Mesothelial cell of epicardium (in vitro differentiated cells): ENCODE data around the gene STPG2. TPM values are rescaled to one million over a fixed set of nuclear protein-coding genes. Genes with fewer than 3 reads are reported as not detected.

Experiments used
- DNase-seq, 2 experiments: peaks; one replicate each; pipeline ENCODE4 v3.0.0; 2021; ENCODE audit warnings: low spot score in 2 of 2; ENCODE audit not compliant: unreplicated experiment in 2 of 2
- H3K27ac Mint-ChIP-seq: 2 replicates; pipeline ENCODE4 v1.8.0; 2021; ENCODE audit warnings: mixed read lengths
- H3K27me3 Mint-ChIP-seq: 2 replicates; pipeline ENCODE4 v1.8.0; 2021; ENCODE audit warnings: low read depth, mixed read lengths
- H3K36me3 Mint-ChIP-seq: 2 replicates; pipeline ENCODE4 v1.8.0; 2021; ENCODE audit warnings: mixed read lengths
- H3K4me1 Mint-ChIP-seq: 2 replicates; pipeline ENCODE4 v1.8.0; 2021; ENCODE audit warnings: mixed read lengths
- H3K4me3 Mint-ChIP-seq: 2 replicates; pipeline ENCODE4 v1.8.0; 2021; ENCODE audit warnings: mild to moderate bottlenecking, moderate library complexity, mixed read lengths
- H3K9me3 Mint-ChIP-seq: 2 replicates; pipeline ENCODE4 v1.8.0; 2021; ENCODE audit warnings: mixed read lengths
- total RNA-seq: library from RNA; stranded (reverse); gene quantifications from 3 replicates; pipeline ENCODE4 v1.2.1, GENCODE V29; 2021
- TF ChIP-seq, protein P1 (sequence below): fragments of 200-600 bp; sonication (generic); IDR thresholded peaks from one replicate; pipeline ENCODE4 v1.5.0; 2021; ENCODE audit warnings: antibody characterized with exemption; ENCODE audit not compliant: unreplicated experiment

The STPG2 gene
- total RNA-seq, 1 donor from 2014 or later, result 0.85 TPM

DNA sequence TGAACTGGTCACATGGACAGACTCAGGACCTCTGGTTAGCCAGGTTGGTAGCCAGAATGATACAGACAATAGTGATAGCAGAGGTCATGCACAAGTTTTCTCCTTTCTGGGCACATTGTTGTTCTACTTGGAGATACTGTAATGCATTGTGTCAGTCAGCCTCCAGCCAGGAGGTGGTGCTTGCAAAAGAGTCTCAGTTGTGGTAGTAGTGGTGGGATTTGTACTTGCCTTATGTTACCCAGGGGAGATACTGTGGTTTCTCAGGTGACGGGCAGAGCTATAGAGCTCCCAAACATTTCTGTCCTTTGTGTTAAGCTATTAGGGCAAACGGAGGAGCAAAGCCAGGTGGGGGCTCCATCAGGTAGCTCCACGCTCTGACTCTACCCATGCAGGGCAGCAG is 190.5 kb downstream of the STPG2 start:
- Mint-ChIP-seq H3K9me3 (peaks cover 42% of the 10 kb centered on the region), H3K36me3 (peaks cover 2% of the 10 kb centered on the region), H3K27ac (no peak overlapping the region), H3K4me1 (no peaks in the 10 kb centered on the region), H3K4me3 (no peak overlapping the region), H3K27me3 (no peaks in the 10 kb centered on the region)
- TF ChIP-seq, protein P1, sequence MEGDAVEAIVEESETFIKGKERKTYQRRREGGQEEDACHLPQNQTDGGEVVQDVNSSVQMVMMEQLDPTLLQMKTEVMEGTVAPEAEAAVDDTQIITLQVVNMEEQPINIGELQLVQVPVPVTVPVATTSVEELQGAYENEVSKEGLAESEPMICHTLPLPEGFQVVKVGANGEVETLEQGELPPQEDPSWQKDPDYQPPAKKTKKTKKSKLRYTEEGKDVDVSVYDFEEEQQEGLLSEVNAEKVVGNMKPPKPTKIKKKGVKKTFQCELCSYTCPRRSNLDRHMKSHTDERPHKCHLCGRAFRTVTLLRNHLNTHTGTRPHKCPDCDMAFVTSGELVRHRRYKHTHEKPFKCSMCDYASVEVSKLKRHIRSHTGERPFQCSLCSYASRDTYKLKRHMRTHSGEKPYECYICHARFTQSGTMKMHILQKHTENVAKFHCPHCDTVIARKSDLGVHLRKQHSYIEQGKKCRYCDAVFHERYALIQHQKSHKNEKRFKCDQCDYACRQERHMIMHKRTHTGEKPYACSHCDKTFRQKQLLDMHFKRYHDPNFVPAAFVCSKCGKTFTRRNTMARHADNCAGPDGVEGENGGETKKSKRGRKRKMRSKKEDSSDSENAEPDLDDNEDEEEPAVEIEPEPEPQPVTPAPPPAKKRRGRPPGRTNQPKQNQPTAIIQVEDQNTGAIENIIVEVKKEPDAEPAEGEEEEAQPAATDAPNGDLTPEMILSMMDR, result no peak
- no peak for DNase-seq

DNA sequence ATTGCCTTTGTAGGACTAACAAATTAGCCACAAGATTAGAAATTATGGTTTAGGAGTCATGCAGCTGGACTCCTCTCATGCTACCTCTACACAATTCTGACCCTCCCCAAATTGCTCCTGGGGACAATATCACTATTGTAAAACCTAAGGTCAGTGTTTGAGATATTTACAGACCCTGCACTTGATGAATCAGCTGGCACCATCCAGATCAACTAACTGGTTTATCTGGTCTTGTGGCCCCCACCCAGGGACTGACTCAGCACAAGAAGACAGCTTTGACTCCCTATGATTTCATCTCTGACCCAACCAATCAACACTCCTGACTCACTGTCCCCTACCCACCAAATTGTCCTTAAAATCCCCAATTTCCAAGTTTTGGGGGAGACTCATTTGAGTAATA is 192.4 kb downstream of the STPG2 start:
- Mint-ChIP-seq H3K4me3 (no peak overlapping the region), H3K4me1 (no peaks in the 10 kb centered on the region), H3K36me3 (peaks cover 2% of the 10 kb centered on the region), H3K9me3 (peaks cover 54% of the 10 kb centered on the region), H3K27me3 (no peaks in the 10 kb centered on the region), H3K27ac (no peak overlapping the region)
- no peak for DNase-seq
- TF ChIP-seq, protein P1, result no peak

DNA sequence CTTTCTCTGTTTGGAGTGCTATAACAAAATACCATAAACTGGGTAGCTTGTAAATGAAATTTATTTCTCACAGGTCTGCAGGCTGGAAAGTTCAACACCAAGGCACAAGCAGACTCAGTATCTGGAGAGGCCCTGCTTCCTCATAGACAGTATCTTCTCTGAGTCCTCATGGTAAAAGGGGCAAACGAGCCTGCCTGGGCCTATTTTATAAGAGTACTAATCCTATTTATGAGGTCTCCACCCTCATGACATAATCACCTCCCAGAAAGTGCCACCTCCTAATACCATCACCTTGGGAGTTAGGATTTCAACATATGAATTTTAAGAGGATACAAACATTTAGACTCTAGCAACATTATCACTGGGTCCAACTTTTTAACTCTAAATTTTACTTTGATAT is 200.3 kb downstream of the STPG2 start:
- TF ChIP-seq, protein P1, result no peak
- Mint-ChIP-seq H3K36me3 (peaks cover 6% of the 10 kb centered on the region), H3K4me3 (no peak overlapping the region), H3K27ac (no peak overlapping the region), H3K27me3 (no peaks in the 10 kb centered on the region), H3K4me1 (peaks cover 2% of the 10 kb centered on the region), H3K9me3 (peaks cover 39% of the 10 kb centered on the region)
- no peak for DNase-seq

DNA sequence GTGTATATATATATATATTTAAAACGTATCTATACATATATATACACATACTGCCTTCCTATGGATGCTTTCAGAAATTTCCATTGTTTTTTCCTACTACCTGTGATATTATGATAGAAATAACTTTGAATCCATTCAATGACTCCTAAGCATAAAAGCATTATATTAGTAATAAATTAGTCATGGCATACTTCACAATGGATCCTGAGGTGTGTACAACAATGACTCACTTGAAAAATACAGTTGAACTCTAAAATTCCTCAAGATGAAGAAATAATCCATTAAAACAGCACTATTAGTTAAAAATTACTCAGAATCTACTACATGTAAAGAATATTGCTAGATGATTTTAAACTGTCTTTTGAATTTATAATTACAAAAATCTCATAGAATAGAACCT is 201.1 kb downstream of the STPG2 start:
- no peaks in the 10 kb centered on the region for H3K27me3 Mint-ChIP-seq
- TF ChIP-seq, protein P1, result no peak
- peaks cover 6% of the 10 kb centered on the region for H3K36me3 Mint-ChIP-seq
- H3K4me3 Mint-ChIP-seq, result no peak overlapping the region
- H3K27ac Mint-ChIP-seq, result no peak overlapping the region
- peaks cover 2% of the 10 kb centered on the region for H3K4me1 Mint-ChIP-seq
- H3K9me3 Mint-ChIP-seq, result peaks cover 37% of the 10 kb centered on the region
- no peak for DNase-seq

DNA sequence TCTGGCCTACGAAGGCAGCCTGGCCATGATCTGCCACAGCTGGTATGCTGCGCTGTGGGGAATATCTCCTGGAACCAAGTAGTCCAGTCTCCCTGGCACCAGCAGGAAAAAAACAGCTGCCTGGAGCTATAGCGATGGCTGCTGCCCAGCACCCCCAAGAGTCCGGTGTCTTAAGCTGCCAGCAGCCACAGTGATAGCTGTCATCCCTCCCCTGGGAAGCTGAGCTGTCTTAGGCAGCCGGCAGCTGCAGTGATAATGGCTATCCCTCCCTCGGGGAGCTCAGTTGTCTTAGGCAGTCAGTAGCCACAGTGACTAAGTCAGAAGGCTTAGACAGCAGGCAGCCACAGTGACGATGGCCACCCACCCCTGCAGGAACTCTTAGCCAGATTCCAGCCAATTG is 205.1 kb downstream of the STPG2 start:
- Mint-ChIP-seq H3K4me3 (no peak overlapping the region), H3K27ac (no peak overlapping the region), H3K9me3 (peaks cover 54% of the 10 kb centered on the region), H3K36me3 (peaks cover 7% of the 10 kb centered on the region), H3K27me3 (no peaks in the 10 kb centered on the region), H3K4me1 (no peaks in the 10 kb centered on the region)
- TF ChIP-seq, protein P1, result no peak
- DNase-seq, result no peak

DNA sequence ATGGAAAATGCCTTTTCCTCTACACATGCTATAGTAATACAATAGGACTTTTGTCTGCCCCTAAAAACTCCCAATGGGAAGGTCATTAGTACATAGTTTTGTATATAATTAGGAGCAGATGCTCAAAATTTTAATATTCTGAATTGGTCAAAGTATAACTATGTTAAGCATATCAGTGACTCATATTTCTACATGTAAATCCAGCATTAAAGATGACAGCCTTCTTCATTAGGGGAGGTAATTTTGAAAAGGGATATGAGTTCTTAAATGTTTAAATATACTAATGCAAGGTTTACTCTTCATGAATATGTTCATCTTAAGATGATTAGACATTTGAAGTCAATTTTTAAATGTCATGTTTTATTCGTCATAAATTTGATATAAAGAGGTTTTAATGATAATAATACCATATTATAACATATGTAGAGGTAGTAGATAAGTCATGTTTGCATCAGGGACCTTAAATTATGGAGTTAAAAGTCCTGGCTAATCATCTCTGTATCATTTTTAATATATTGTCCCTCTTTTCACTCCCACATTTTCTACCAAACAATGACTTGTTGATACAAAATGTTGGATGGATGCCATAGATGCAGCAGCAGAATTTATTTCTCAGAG is 218.8 kb downstream of the STPG2 start:
- no peaks in the 10 kb centered on the region for H3K27me3 Mint-ChIP-seq
- H3K36me3 Mint-ChIP-seq, result no peaks in the 10 kb centered on the region
- no peak overlapping the region for H3K4me3 Mint-ChIP-seq
- TF ChIP-seq, protein P1, result no peak
- DNase-seq, result no peak
- no peak overlapping the region for H3K27ac Mint-ChIP-seq
- no peaks in the 10 kb centered on the region for H3K4me1 Mint-ChIP-seq
- H3K9me3 Mint-ChIP-seq, result peaks cover 6% of the 10 kb centered on the region
